Parathyroid adenoma (tissue), 2 donors: Measurements from ENCODE around the gene HECW1.
A peak's percentile ranks its signal among the peaks of the same experiment; 100 is the strongest.
"Not testable (repeated sequence)": the region's sequence is repeated elsewhere in the genome, so short reads cannot be mapped to it uniquely, and the experiment has no call there.

Experiments
- H2AFZ ChIP-seq: fragments of 300-600 bp; sonication (generic); one replicate; pipeline ENCODE4 v1.7.0; 2017; ENCODE audit warnings: antibody characterized with exemption, mild to moderate bottlenecking
- H3K27ac ChIP-seq: fragments of 300-600 bp; sonication (generic); one replicate; pipeline ENCODE4 v1.7.0; 2017
- H3K27me3 ChIP-seq: fragments of 300-600 bp; sonication (generic); one replicate; pipeline ENCODE4 v1.7.0; 2017; ENCODE audit warnings: low read length; ENCODE audit not compliant: control insufficient read depth, insufficient read depth
- H3K36me3 ChIP-seq: fragments of 300-600 bp; sonication (generic); one replicate; pipeline ENCODE4 v1.7.0; 2017; ENCODE audit warnings: low read length; ENCODE audit not compliant: control insufficient read depth, insufficient read depth
- H3K4me1 ChIP-seq: fragments of 300-600 bp; sonication (generic); one replicate; pipeline ENCODE4 v1.7.0; 2017; ENCODE audit warnings: control low read depth
- H3K4me2 ChIP-seq: fragments of 300-600 bp; sonication (generic); one replicate; pipeline ENCODE4 v1.7.0; 2017; ENCODE audit warnings: low read length
- H3K4me3 ChIP-seq: fragments of 300-600 bp; sonication (generic); one replicate; pipeline ENCODE4 v1.7.0; 2017; ENCODE audit warnings: low read depth, low read length
- H3K79me2 ChIP-seq: fragments of 300-600 bp; sonication (generic); one replicate; pipeline ENCODE4 v1.7.0; 2017; ENCODE audit warnings: control low read depth
- H3K9ac ChIP-seq: fragments of 300-600 bp; sonication (generic); one replicate; pipeline ENCODE4 v1.7.0; 2017; ENCODE audit warnings: mild to moderate bottlenecking
- H3K9me3 ChIP-seq: fragments of 300-600 bp; sonication (generic); one replicate; pipeline ENCODE4 v1.7.0; 2017; ENCODE audit warnings: low read length; ENCODE audit not compliant: control insufficient read depth
- TF ChIP-seq, protein P1 (sequence below): fragments of 300-600 bp; sonication (generic); IDR thresholded peaks from one replicate; pipeline ENCODE4 v1.7.0; 2017; ENCODE audit warnings: antibody characterized with exemption, mild to moderate bottlenecking
- donor health status: primary hyperparathyroidism.

Gene HECW1

DNA sequence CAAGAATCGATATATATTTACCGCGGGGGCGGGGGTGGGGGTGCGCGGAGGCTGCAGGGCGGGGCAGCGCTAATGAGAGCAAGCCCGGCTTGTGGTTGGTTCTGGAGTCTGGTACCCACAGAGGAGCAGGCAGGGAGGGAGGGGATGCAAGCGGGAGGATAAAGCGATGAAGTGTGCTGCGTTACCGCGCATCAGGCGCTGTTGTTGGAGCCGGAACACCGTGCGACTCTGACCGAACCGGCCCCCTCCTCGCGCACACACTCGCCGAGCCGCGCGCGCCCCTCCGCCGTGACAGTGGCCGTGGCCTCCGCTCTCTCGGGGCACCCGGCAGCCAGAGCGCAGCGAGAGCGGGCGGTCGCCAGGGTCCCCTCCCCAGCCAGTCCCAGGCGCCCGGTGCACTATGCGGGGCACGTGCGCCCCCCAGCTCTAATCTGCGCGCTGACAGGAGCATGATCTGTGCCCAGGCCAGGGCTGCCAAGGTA lies at the start of gene HECW1:
HECW1 (plus strand) TSS at position 189 of the 482 bp plus-strand sequence. CDS start 131,259 bp downstream, outside the sequence.
- Histone ChIP-seq H3K36me3 (no peaks in the 10 kb centered on the region), H3K4me3 (no peak within 1 kb of the TSS), H3K9me3 (no peaks in the 10 kb centered on the region), H2AFZ (peak within 1 kb of the TSS; percentile 42), H3K27me3 (peaks cover 8% of the 10 kb centered on the region), H3K4me2 (peak within 1 kb of the TSS; percentile 57), H3K9ac (no peak within 1 kb of the TSS), H3K79me2 (no peaks in the 10 kb centered on the region), H3K4me1 (peaks cover 3% of the 10 kb centered on the region), H3K27ac (no peak within 1 kb of the TSS)
- TF ChIP-seq, protein P1, sequence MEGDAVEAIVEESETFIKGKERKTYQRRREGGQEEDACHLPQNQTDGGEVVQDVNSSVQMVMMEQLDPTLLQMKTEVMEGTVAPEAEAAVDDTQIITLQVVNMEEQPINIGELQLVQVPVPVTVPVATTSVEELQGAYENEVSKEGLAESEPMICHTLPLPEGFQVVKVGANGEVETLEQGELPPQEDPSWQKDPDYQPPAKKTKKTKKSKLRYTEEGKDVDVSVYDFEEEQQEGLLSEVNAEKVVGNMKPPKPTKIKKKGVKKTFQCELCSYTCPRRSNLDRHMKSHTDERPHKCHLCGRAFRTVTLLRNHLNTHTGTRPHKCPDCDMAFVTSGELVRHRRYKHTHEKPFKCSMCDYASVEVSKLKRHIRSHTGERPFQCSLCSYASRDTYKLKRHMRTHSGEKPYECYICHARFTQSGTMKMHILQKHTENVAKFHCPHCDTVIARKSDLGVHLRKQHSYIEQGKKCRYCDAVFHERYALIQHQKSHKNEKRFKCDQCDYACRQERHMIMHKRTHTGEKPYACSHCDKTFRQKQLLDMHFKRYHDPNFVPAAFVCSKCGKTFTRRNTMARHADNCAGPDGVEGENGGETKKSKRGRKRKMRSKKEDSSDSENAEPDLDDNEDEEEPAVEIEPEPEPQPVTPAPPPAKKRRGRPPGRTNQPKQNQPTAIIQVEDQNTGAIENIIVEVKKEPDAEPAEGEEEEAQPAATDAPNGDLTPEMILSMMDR: no peak

DNA sequence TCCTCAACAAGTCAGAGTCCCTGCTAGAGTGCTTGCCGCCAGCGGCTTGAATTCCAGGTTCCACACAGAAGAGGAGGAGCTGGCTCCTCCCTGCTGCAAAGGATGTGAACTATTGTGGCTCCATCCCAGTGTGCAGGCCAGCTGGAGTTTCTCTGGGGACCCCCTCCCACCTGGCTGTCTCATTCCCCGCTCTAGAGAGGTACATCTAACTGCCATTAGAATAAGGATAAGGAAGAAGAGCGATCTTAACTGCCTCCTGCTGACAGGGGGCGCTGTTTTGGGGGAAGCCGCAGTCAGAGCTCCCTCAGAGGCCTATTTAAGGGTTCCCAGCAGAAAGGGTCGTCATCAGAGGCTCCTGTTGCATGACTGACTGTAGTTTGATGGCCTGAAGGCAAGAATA lies 40.8 kb upstream of the HECW1 start:
- H3K27me3 ChIP-seq: no peaks in the 10 kb centered on the region
- no peaks in the 10 kb centered on the region for H3K4me1 ChIP-seq
- no peaks in the 10 kb centered on the region for H3K79me2 ChIP-seq
- H3K4me3 ChIP-seq: no peak overlapping the region
- no peak overlapping the region for H2AFZ ChIP-seq
- no peak overlapping the region for H3K4me2 ChIP-seq
- no peak overlapping the region for H3K27ac ChIP-seq
- no peak overlapping the region for H3K9ac ChIP-seq
- H3K36me3 ChIP-seq: no peaks in the 10 kb centered on the region
- no peaks in the 10 kb centered on the region for H3K9me3 ChIP-seq
- TF ChIP-seq, protein P1: no peak

DNA sequence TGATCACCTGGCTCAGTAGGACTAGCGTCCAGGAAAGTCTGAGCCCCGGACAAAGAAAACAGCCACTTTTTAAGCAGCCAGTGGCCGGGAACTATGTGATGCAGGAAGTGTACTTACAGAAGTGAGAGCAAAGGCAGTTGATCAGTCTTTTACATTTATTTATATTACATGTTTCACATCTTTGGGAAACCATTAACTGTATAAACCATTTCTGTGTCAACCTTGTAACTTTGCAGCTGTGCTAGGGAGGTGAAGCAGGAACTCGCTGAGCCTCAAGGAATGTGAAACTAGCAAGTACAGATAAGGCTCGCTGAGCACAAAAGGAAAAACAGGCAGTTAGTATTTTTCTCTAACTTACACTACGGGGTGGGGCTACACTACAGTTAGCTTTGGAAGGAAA lies 39.9 kb upstream of the HECW1 start:
- Histone ChIP-seq H3K4me2 (no peak overlapping the region), H2AFZ (no peak overlapping the region), H3K4me3 (no peak overlapping the region), H3K4me1 (no peaks in the 10 kb centered on the region), H3K27ac (no peak overlapping the region), H3K79me2 (no peaks in the 10 kb centered on the region), H3K36me3 (no peaks in the 10 kb centered on the region), H3K9ac (no peak overlapping the region), H3K27me3 (no peaks in the 10 kb centered on the region), H3K9me3 (no peaks in the 10 kb centered on the region)
- TF ChIP-seq, protein P1: no peak

DNA sequence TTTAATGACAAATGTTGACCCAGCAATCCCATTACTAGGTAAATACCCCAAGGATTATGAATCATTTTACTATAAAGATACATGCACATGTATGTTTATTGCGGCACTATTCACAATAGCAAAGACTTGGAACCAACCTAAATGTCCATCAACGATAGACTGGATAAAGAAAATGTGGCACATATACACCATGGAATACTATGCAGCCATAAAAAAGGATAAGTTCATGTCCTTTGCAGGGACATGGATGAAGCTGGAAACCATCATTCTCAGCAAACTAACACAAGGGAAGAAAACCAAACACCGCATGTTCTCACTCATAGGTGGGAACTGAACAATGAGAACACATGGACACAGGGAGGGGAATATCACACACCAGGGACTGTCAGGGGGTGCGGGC lies 38.6 kb upstream of the HECW1 start:
- not testable (repeated sequence) for H3K27me3 ChIP-seq, H3K27ac ChIP-seq, H3K9me3 ChIP-seq, H3K4me3 ChIP-seq, H3K36me3 ChIP-seq, H2AFZ ChIP-seq, H3K4me2 ChIP-seq, H3K9ac ChIP-seq, H3K79me2 ChIP-seq, H3K4me1 ChIP-seq

DNA sequence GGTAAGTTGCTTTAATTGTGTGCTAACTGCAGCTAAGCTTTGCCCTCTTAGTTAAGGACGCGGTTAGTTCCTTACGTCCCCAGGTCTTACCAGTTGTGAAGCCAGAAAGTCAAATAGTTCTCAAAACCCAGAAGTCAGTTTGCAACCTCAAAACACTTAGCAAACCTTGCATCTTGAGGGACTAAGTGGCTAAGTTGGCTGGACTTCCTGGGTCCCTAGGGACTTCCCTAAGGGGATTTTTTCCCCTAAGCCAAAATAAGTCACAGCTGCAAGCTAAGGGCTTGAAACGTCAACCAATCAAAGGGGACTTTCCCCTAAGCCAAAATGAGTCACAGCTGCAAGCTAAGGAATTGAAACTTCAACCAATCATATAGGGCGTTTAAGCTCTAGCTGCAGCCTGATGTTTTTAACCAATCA lies 36.2 kb upstream of the HECW1 start:
- no peaks in the 10 kb centered on the region for H3K36me3 ChIP-seq
- no peaks in the 10 kb centered on the region for H3K79me2 ChIP-seq
- no peak overlapping the region for H2AFZ ChIP-seq
- H3K9ac ChIP-seq: no peak overlapping the region
- TF ChIP-seq, protein P1: no peak
- no peak overlapping the region for H3K27ac ChIP-seq
- H3K27me3 ChIP-seq: no peaks in the 10 kb centered on the region
- no peaks in the 10 kb centered on the region for H3K4me1 ChIP-seq
- no peaks in the 10 kb centered on the region for H3K9me3 ChIP-seq
- no peak overlapping the region for H3K4me2 ChIP-seq
- H3K4me3 ChIP-seq: no peak overlapping the region
